ENCODE results near the gene SPIB. TPM values are rescaled to one million over a fixed set of nuclear protein-coding genes. Genes with fewer than 3 reads are reported as not detected.

The SPIB gene
- total and polyA plus RNA-seq, 4 donors: 0.09 to 5.0 (median 0.36) TPM

DNA sequence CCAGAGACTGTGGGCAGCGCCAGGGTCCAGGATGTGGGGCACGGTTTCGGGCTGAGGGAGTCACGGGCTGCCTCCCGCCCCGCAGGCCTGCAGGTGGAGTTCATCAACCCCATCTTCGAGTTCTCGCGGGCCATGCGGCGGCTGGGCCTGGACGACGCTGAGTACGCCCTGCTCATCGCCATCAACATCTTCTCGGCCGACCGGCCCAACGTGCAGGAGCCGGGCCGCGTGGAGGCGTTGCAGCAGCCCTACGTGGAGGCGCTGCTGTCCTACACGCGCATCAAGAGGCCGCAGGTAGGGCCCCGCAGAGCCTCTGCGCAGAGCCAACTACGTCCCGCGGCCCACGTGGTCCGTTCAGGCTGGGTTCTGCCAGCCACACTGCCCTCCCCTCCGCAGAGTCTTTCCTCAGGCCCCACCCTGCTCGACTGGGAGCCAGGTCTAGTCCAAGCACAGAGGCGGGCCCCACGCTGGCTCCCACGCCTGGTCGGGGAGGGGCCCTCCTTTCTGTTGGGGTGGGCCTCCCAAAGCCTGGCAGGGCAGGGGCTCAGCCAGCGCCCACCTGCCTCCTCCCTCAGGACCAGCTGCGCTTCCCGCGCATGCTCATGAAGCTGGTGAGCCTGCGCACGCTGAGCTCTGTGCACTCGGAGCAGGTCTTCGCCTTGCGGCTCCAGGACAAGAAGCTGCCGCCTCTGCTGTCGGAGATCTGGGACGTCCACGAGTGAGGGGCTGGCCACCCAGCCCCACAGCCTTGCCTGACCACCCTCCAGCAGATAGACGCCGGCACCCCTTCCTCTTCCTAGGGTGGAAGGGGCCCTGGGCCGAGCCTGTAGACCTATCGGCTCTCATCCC, 36.6 kb upstream of the SPIB start:
- no peak overlapping the region for H3K9ac ChIP-seq (ENCODE audit: low read depth in 1 of 2, low read length in 2 of 2)
- no peak overlapping the region for H3K4me3 ChIP-seq (ENCODE audit: low read depth in 1 of 3, low read length in 3 of 3)
- H3K4me1 ChIP-seq (ENCODE audit: control insufficient read depth in 4 of 4, insufficient read depth in 4 of 4, low read length in 3 of 4): peaks cover 0 to 12% (median 10%) of the 10 kb centered on the region in 4 donors
- H3K36me3 ChIP-seq (ENCODE audit: control insufficient read depth in 4 of 4, insufficient read depth in 3 of 4, low read depth in 1 of 4, low read length in 3 of 4): peaks cover 15 to 49% (median 26%) of the 10 kb centered on the region in 4 donors
- no peak for DNase-seq (ENCODE audit: low spot score)
- no peaks in the 10 kb centered on the region for H3K9me3 ChIP-seq (ENCODE audit: control insufficient read depth in 4 of 4, low read length in 3 of 4)
- no peak for TF ChIP-seq FOXA2 (IDR thresholded peaks at IDR 0.05)
- 95% methylated on average over 58 of the region's 58 CpGs for WGBS
- no peaks in the 10 kb centered on the region for H3K27me3 ChIP-seq (ENCODE audit: control insufficient read depth in 4 of 4, insufficient read depth in 4 of 4, low read length in 3 of 4)
- no peak overlapping the region for H3K27ac ChIP-seq (ENCODE audit: low read depth in 1 of 2, low read length in 2 of 2)

DNA sequence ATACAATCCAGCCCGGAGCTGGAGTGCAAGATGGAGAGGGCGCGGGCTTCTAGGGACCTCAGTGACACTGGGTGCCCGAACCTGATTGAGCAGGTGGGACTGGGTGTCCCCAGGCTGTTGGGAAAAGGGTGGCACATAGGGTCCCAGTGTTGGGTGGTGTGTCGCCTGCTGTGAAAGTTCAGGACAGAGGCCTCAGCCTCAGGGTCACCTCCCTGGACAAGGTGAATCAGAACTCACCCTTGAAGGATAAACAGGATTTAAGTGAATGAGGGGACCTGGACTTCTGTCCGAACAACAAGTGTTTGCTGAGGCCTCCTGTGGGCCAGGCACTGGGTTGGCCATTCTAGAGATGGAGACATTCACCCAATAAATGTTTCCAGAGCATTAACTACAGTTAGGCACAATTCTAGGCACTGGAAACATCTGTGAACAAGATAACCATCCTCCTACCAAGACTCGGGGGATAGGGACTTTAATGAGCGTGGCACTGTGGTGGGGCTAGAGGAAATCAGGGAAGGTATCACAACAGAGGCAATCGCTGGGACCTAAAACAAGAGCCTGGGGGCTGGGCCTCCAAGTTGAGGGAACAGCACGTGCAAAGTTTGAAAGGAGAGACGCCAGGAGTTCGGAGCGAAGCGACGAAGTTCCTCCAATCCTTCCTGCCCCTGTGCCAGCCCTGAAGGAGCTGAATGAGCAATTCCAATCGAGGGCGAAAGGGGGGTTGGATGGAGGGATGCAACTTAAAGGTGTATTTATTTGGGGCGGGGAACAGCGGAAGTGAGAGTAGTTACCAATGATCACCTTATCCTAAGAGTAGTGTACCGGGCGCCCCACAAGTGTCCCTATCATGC, 35.5 kb upstream of the SPIB start:
- peak; percentile 43 for DNase-seq (ENCODE audit: low spot score)
- 63% methylated on average over 21 of the region's 21 CpGs for WGBS
- Histone ChIP-seq H3K4me1 (ENCODE audit: control insufficient read depth in 4 of 4, insufficient read depth in 4 of 4, low read length in 3 of 4) (peaks cover 0 to 12% (median 10%) of the 10 kb centered on the region in 4 donors), H3K36me3 (ENCODE audit: control insufficient read depth in 4 of 4, insufficient read depth in 3 of 4, low read depth in 1 of 4, low read length in 3 of 4) (peaks cover 10 to 42% (median 25%) of the 10 kb centered on the region in 4 donors), H3K4me3 (ENCODE audit: low read depth in 1 of 3, low read length in 3 of 3) (peak overlapping the region; percentile 18 to 46 (median 36)), H3K9me3 (ENCODE audit: control insufficient read depth in 4 of 4, low read length in 3 of 4) (no peaks in the 10 kb centered on the region), H3K27ac (ENCODE audit: low read depth in 1 of 2, low read length in 2 of 2) (peak overlapping the region; percentile 75 to 78), H3K9ac (ENCODE audit: low read depth in 1 of 2, low read length in 2 of 2) (peak overlapping the region in 1 of 2 donors; percentile 25), H3K27me3 (ENCODE audit: control insufficient read depth in 4 of 4, insufficient read depth in 4 of 4, low read length in 3 of 4) (no peaks in the 10 kb centered on the region)
- no peak for TF ChIP-seq JUND (IDR thresholded peaks at IDR 0.05)
- no peak for TF ChIP-seq FOXA2 (IDR thresholded peaks at IDR 0.05)
- TF ChIP-seq, protein P1, sequence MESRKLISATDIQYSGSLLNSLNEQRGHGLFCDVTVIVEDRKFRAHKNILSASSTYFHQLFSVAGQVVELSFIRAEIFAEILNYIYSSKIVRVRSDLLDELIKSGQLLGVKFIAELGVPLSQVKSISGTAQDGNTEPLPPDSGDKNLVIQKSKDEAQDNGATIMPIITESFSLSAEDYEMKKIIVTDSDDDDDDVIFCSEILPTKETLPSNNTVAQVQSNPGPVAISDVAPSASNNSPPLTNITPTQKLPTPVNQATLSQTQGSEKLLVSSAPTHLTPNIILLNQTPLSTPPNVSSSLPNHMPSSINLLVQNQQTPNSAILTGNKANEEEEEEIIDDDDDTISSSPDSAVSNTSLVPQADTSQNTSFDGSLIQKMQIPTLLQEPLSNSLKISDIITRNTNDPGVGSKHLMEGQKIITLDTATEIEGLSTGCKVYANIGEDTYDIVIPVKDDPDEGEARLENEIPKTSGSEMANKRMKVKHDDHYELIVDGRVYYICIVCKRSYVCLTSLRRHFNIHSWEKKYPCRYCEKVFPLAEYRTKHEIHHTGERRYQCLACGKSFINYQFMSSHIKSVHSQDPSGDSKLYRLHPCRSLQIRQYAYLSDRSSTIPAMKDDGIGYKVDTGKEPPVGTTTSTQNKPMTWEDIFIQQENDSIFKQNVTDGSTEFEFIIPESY (IDR thresholded peaks at IDR 0.05): no peak
- TF ChIP-seq EGR1 (IDR thresholded peaks at IDR 0.05; ENCODE audit: low read depth in 2 of 2): no peak
- TF ChIP-seq TAF1 (conservative IDR thresholded peaks at IDR 0.05): no peak
- no peak for TF ChIP-seq NR2F2 (IDR thresholded peaks at IDR 0.05)
- TF ChIP-seq HNF4A (conservative IDR thresholded peaks at IDR 0.05): no peak
- TF ChIP-seq RXRA (IDR thresholded peaks at IDR 0.05): no peak
- no peak for TF ChIP-seq HNF4G (IDR thresholded peaks at IDR 0.05)
- TF ChIP-seq, protein P2, sequence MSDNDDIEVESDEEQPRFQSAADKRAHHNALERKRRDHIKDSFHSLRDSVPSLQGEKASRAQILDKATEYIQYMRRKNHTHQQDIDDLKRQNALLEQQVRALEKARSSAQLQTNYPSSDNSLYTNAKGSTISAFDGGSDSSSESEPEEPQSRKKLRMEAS (IDR thresholded peaks at IDR 0.05): no peak
- no peak for TF ChIP-seq GABPA (IDR thresholded peaks at IDR 0.05 in 1 of 2, conservative IDR thresholded peaks at IDR 0.05 in 1 of 2)
- TF ChIP-seq, protein P3, sequence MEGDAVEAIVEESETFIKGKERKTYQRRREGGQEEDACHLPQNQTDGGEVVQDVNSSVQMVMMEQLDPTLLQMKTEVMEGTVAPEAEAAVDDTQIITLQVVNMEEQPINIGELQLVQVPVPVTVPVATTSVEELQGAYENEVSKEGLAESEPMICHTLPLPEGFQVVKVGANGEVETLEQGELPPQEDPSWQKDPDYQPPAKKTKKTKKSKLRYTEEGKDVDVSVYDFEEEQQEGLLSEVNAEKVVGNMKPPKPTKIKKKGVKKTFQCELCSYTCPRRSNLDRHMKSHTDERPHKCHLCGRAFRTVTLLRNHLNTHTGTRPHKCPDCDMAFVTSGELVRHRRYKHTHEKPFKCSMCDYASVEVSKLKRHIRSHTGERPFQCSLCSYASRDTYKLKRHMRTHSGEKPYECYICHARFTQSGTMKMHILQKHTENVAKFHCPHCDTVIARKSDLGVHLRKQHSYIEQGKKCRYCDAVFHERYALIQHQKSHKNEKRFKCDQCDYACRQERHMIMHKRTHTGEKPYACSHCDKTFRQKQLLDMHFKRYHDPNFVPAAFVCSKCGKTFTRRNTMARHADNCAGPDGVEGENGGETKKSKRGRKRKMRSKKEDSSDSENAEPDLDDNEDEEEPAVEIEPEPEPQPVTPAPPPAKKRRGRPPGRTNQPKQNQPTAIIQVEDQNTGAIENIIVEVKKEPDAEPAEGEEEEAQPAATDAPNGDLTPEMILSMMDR (IDR thresholded peaks at IDR 0.05; ENCODE audit: low read depth, low read length, missing input control): no peak
- no peak for TF ChIP-seq RAD21 (IDR thresholded peaks at IDR 0.05)

Measured in liver (tissue), 9 donors.